Iris pigment epithelial cell (primary cell): Measurements from ENCODE around the gene UPK1A.
"Not testable (repeated sequence)": the region's sequence is repeated elsewhere in the genome, so short reads cannot be mapped to it uniquely, and the experiment has no call there.

Source experiments
- DNase-seq: peaks from one replicate; pipeline ENCODE4 v3.0.0-alpha.2; 2011; ENCODE audit warnings: low read depth

Gene UPK1A

DNA sequence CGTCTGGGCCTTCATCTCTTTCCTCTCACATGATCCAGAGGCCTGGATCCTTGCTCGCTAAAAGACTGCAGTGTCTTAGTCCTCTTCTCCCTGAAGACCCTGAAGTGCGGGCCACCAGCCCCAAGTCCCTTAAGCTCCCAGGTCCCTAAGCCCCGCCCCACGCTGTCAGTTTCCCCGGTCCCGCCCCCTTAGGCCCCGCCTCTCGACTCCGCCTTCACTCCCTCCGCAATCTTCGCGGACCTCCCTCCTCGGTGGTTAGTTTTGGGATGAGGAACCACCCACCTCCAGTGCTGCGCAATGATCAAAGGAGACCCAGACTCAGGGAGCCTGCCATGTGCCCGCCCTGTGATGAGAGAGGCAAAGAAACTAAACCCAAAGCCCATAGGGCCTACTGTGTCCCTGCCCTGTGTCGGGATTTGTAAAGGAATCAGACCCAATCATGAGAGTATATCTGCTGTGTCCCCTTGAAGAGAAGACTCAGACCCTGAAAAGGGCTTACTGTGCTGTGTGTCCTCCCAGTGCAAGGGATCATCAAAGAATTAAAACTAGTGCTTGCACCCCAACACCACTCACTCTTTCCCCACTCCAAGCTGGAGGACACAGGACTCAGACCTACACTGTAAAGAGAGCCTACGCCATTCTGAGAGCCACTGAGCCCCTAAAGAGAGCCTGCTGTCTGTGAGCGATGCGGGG, 21.2 kb upstream of the UPK1A start:
- peak; percentile 43 for DNase-seq

DNA sequence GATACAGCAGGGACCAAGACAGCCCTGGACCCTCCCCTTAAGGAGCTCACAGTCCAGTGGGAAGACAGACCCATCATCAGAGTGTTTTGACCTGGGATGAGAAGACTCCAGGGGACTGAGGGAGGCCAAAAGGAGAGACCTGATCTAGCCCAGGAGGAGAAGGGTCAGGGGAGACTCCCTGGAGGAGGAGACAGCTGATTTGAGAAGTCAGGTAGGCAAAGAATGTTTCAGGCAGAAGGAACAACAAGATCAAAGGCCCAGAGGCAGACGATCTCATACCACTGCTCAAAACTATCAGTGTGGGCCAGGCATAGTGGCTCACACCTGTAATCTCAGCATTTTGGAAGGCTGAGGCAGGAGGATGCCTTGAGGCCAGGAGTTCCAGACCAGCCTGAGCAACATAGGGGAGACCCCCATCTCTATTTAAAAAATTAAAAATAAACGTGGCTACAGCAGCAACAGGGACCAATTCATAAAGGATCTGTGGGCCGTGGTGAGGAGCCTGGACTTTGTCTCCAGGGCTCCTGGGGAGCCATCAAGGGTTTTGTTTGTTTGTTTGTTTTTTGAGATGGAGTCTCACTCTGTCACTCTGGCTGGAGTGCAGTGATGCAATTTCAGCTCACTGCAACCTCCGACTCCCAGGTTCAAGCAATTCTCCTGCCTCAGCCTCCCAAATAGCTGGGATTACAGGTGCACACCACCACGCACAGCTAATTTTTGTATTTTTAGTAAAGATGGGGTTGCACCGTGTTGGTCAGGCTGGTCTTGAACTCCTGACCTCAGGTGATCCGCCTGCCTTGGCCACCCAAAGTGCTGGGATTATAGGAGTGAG, 20.4 kb upstream of the UPK1A start:
- no peak for DNase-seq

DNA sequence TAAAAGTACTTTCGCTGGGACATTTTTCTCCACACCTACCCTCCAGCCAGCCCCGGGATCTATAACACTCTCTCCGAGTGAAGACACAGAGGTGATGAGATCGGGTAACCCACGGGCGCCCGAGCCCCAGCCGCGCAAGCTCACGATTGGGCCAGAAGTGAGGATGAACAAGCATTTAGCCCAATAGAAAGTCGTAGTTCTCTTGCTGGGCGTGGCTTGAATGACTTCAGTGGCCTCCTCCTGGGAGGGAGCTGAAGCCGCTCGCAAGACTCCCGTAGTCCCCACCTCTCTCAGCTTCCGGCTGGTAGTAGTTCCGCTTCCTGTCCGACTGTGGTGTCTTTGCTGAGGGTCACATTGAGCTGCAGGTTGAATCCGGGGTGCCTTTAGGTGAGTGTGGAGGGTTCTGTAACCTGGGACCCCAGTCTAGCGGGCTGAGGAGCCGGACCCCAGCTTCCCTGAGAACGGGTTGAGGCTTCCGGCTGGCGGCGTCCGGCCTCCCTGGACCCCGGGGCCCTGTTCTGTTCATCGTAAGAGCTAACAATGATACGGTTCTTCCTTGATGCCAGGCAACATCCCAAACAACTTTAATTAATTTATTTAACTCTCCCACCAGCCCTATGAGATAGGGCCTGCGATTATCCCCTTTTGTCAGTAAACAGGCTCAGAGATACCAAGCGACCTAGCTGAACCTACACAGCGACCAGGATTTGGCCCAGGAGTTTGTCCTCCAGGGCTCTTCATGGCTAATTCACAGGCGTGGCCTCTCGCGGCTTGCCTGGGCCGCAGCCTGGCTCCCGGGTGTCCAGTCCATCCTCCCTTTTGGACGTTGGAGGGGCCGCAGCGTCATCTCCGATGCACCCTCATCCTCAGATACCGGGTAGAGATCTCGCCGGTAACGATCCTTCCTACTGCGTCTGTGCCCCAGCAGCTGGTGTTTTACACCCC, 18.0 kb upstream of the UPK1A start, which contains the start of gene COX6B1:
Gene COX6B1 (plus strand): TSS at position 307 of the 945 bp plus-strand sequence. CDS start 2,921 bp downstream, outside the sequence.
- DNase-seq, result peak; percentile 98

DNA sequence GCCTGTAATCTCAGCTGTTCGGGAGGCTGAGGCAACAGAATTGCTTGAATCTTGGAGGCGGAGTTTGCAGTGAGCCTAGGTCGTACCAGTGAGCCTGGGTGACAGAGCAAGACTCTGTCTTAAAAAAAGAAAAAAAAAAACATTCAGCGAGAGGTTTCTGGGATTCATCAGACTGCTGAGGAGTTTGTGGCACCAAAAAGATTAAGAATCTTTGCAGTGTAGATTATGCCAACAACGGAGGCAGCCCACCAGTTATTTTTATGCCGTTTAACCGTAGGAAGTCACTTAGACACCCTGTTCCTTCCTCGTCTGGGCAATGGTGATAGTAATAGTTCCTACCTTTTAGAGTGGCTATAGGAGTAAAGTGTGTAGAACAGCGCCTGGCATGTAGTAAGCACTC, 15.7 kb upstream of the UPK1A start:
- DNase-seq, result no peak

DNA sequence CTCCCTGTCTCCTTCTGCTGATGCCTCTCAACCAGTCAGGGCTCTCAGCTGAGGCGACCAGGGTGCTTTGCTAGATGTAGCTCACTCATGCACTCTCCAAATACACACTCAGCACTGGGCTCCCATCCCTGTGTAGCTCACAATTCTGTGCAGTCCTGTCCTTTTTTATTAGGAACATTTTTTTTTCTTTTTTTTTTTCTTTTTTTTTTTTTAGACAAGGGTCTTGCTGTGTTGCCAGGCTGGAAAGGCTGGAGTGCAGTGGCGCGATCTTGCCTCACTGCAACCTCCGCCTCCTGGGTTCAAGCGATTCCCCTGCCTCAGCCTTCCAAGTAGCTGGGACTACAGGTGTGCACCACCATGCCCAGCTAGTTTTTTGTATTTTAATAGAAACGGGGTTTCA, 11.5 kb upstream of the UPK1A start:
- not testable (repeated sequence) for DNase-seq

DNA sequence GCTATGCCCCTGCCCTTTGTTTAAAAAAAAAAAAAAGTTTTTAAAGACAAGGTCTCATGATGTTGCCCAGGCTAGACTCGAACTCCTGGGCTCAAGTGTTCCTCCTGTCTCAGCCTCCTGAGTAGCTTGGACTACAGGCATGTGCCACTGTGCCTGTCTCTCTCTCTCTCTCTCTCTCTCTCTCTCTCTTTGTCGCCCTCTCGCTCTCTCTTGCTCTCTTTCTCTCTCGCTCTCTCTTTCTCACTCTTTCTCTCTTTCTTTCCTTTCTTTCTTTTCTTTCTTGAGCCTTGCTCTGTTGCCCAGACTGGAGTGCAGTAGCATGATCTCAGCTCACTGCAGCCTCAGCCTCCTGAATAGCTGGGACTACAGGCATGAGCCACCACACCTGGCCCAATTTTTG, 10.7 kb upstream of the UPK1A start:
- no peak for DNase-seq

DNA sequence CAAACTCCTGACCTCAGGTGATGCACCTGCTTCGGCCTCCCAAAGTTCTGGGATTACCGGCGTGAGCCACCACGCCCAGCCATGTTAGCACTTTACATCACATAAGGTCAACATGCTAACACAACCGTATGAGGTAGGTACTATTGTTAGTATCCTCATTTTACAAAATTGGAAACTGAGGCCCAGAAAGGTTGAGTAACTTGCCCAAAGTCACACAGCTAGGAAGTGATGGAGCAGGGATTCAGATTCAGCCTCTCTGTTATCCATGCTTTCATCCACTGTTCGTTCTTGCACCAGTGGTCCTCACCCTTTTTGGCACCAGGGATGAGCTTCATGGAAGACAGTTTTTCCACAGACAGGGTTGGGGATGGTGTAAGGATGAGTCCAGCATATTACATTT, 9.6 kb upstream of the UPK1A start:
- DNase-seq, result no peak

DNA sequence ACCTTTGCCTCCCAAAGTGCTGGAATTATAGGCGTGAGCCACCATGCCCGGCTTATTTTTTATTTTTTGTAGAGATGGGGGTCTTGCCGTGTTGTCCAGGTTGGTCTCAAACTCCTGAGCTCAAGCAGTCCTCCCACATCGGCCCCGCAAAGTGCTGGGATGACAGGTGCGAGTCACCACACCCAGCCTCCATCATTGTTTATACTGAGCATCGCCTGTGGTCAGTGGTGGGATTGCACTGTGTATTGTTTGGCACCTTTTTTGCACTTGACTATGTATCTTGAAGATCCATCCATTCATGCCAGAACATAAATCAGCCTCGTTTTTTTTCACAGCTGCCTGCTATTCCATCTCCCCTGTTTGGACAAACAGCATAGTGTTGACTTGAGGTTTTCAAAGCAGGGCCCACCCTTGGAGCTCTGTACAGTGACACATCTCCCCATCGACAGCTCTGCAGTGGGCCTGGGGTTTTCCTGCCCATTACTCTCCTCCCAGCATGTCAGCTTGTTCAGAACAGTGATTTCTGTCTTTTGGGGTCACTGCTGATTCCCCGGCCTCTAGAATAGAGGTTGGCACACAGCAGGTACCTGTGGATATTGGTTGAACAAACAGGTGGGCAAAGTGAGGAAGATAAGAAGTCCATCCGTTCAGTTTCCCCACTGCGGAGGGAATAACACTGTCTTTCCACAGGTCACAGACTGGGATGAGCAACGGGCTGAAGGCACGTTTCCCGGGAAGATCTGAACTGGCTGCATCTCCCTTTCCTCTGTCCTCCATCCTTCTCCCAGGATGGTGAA, 8.2 kb upstream of the UPK1A start:
- peak; percentile 22 for DNase-seq

DNA sequence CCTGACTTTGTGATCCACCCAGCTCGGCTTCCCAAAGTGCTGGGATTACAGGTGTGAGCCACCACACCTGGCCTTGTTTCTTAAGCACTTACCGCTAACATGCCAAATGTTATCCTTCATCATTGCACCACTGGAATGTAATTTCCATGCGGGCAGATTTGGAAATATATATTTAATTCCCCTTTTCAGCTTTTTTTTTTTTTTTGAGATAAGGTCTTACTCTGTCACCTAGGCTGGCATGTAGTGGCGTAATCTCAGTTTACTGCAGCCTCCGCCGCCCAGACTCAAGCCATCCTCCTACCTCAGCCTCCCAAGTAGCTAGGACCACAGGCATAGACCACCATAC, 4.3 kb upstream of the UPK1A start:
- no peak for DNase-seq

DNA sequence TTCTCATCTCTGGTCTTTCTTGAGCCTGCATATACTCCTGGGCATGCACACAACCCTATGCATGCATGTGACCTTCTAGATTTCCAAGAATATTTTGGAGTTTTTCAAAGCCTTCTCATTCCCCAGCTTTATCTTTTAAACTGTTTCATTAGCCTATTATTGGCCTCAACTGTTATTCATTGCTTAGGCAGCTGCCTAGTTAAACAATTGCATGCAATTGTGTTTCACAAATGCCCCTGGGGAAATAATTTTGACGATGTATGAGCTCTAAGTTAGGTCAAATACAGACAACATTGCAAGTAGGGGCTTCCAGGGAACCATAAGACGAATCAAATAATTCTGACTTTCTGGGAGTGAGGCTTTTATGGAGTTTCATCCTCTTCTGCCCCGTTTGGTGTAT, 2.3 kb upstream of the UPK1A start:
- DNase-seq, result no peak

DNA sequence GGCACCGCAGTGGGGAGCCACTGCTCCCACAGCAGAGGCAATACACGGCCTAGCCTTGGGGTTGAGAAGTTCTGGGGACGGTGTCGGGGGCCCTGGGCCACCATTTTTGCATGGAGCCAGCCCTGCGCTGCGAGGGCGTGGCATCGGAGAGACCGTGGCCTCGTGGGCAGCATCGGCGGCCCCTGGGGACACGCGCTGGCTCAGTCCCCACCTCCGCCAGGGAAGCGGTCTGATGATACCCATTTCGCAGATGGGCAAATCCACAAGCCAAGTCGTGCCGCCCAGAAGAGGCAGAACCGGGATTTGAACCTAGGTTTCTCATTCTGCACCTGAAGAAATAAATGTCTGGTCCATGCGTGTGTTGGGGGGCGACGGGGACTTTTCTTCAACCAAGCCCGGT, 1.2 kb upstream of the UPK1A start:
- no peak for DNase-seq

DNA sequence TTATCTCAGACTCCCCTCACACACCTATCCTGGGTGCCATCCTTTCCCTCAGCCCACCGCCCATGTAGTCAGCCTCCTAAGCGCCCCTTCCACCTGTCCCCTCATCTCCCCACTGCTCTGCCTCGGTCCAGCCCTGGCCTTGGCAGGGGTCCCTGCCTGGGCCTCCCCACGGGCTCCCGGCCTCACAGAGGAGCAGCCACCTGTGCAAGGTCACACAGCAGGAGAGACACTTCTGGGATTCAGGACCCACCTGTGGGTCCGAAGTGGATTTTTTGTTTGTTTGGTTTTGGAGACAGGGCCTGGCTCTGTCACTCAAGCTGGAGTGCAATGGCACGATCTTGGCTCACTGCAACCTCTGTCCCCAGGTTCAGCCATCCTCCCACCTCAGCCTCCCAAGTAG, 713 bp upstream of the UPK1A start:
- DNase-seq, result no peak

DNA sequence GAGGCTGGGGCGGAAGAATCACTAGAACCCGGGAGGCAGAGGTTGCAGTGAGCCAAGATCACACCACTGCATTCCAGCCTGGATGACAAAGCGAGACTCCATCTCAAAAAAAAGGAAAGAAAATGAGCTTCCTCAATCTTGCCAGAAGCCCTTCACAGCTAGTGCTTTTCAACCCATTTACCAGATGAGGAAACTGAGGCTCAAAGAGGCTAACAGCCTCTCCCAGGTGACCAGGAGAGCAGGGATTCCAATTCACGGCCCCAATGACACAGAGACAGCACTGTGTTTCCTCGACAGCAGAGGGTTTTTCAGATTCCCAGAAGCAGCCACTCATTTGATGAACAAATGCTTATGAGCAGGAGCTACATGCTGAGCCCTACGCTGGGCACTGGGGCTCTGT, 3.2 kb downstream of the UPK1A start:
- no peak for DNase-seq

DNA sequence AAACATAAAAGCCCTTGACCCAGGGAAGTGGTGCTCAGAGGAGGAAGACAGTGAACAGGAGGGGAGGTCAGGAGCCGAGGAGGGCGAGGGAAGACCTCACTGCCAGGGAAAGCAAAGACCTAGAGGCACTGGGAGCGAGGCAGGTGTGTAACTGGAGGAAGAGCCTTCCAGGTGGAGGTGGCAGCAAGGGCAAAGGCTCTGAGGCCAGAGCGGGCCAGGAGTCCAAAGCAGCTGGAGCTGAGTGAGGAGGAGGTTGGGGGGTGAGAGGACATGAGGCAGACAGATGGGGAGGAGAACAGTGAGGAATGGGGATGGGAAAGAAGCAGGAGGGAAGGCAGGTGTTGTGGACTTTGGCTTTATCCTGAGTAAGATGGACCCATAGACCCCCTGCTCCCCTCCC, 3.7 kb downstream of the UPK1A start:
- DNase-seq, result no peak

DNA sequence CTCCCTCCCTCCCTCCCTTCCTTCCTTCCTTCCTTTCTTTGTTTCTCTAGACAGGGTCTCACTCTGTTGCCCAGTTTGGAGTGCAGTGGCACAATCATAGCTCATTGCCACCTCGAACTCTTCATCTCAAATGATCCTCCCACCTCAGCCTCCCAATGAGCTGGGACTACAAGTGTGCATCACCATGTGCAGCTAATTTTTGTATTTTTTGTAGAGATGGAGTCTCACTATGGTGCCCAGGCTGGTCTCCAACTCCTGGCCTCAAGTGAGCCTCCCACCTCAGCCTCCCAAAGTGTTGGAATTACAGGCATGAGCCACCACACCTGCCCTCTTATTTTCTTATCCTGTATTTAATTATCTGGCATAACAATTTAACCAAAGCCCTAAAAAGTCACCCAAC, 4.4 kb downstream of the UPK1A start:
- DNase-seq, result no peak

DNA sequence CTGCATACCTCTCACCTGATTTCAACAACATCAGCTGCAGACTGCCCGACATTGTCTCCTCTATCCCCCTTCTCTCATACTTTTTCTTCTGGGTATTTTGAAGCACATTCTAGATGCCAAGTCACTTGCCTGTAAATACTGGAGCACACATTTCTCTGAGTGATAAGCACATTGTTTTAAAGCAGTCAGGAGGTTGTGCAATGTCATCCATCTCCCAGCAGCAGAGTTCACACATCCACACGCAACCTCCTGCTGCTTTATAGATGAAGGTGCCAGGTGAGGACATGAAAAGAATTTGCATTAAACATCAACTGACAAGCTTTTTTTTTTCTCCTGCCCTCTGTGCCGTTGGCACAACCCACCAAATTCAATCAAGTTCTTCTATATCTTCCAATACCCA, 5.5 kb downstream of the UPK1A start:
- peak; percentile 45 for DNase-seq

DNA sequence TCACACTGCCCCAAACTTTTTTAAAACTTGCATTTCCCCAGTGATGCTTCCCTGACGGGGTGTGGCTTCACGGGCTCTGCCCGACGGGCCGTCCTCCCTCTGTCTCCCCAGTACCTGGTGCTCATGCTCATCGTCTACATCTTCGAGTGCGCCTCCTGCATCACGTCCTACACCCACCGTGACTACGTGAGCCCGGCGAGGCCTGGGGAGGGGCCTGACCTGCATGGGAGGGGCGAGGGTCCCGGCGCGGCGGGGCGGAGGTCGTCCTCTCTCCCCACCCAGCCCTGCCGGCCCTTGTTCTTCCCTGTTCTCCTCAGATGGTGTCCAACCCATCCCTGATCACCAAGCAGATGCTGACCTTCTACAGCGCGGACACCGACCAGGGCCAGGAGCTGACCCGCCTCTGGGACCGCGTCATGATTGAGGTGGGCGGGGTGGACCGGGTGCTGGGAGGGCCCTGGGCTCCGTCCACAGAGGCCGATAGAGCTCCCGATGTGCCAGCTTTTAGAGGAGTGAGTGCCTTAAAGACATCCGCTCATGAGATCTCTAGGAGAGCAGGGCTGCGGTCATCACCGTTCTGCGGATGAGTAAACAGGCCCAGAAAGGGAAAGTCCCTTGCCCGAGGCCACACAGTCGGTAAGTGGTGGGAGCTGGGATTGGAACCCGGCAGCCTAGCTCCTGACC, 6.9 kb downstream of the UPK1A start:
- peak; percentile 77 for DNase-seq

DNA sequence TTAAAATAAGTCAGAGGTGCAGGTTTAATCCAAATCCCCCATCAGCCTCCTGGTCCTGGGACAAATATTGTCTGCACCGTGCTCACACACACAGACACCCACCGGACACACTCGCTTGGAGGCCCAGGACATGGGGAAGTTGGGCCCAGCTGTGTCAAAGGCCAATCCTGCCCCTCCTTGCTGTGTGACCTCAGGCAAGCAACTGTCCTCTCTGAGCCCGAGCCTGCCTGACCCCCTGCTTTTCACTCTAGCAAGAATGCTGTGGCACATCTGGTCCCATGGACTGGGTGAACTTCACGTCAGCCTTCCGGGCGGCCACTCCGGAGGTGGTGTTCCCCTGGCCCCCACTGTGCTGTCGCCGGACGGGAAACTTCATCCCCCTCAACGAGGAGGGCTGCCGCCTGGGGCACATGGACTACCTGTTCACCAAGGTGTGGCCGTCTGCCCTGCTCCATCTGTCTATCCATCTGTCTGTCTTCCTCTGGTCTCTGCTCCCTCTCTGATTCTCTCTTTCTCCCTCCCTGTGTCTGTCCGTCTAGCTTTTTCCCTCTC, 9.3 kb downstream of the UPK1A start:
- no peak for DNase-seq

DNA sequence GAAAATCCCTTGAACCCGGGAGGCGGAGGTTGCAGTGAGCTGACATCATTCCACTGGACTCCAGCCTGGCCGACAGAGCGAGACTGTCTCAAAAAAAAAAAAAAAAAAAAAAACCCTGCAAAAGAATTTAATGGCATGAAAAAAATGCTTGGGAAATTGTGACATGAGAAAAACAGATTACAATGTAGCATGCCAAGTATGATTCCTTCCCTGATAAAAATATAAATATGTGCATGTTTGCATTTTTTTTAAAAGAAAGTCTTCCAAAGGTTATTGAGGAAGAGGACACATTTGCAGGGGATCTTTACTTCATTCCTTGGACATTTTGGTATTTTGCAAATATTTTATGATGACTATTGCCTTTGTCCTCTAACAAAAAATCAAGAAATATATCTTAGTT, 23.5 kb downstream of the UPK1A start:
- peak; percentile 5 for DNase-seq

DNA sequence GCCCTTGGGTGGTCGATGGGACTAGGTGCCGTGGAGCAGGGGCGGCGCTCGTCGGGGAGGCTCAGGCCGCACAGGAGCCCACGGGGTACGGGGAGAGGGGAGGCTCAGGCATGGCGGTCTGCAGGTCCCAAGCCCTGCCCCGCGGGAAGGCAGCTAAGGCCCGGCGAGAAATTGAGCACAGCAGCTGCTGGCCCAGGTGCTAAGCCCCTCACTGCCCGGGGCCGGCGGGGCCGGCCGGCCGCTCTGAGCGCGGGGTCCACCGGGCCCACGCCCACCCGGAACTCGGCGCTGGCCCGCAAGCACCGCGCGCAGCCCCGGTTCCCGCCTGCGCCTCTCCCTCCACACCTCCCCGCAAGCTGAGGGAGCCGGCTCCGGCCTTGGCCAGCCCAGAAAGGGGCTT, 24.8 kb downstream of the UPK1A start:
- not testable (repeated sequence) for DNase-seq

DNA sequence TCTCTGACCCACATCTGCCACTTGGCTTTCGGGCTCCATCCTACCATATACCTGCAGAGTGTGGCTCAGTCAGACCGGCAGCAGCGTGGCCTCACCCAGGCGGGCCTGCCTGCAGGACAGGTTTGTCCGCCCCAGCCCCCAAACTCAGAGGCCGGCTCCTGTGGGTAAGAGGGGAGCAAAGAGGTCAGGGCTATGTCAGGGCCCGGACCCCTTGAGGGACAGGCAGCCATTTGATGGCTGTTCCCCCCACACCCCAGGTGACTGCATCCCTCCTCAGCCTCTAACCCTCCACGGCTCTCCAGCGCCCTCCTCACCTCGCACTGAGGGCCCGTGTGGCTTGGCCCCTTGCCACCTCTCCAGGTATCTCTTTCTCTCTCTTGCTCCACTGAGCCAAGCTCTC, 25.7 kb downstream of the UPK1A start:
- no peak for DNase-seq
